Measurements from ENCODE around the gene BPI.

- TF ChIP-seq CTCF (IDR thresholded peaks at IDR 0.05; ENCODE audit: insufficient read depth, low read length, poor library complexity, severe bottlenecking) (no peak), EZH2phosphoT487 (conservative IDR thresholded peaks at IDR 0.05; ENCODE audit: low read length) (no peak)
Observed at GRCh38 chr20:38324159-38324558, 20.2 kb downstream of the BPI start.

All from SU-DHL-6 (cell line).